ENCODE data around the gene CERT1. TPM values are rescaled to one million over a fixed set of nuclear protein-coding genes. Genes with fewer than 3 reads are reported as not detected.

Gene CERT1
- total and polyA plus RNA-seq, 2 donors (not counting 3 experiments of a cell fraction or from before 2014, with no cell fraction given): 8.0 to 21.3 TPM

DNA sequence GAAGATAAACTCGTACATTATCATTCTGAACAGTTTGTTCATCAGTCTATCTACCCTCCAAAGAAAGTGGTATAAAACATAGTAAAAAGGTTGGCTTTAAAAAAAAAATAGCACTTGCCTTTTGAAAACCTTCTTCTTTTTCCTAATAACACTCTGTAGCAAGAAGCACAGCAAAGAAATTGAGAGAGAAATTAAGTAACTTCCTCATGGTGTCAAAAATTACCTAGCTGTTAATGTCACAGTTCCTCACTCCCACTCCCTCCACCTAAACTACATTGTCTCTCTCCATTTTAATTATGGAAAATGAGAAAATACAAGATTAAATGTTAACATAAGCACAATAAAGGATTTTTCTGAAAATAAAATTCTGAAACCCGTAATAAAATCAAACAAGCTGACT lies 72.2 kb downstream of the CERT1 start:
- intact Hi-C loops (cut with micrococcal nuclease): loop anchor here (10.0 kb wide), 1 partner anchor 246 kb away; no protein-coding TSS in a partner anchor
- peaks cover 2% of the 10 kb centered on the region for H3K79me2 ChIP-seq (ENCODE audit: control insufficient read depth, insufficient read depth, low read length)
- ChIA-PET CTCF (interaction anchor here (1.2 to 1.7 kb wide), 2 partner anchors 8 to 13 kb away, joined by 3 to 4 read pairs; no protein-coding TSS in a partner anchor), POLR2A (no interaction called here)
- no peak overlapping the region for H3K9ac ChIP-seq (replicated peaks; ENCODE audit: extremely low read depth, insufficient read depth, low read length)
- H2AFZ ChIP-seq (ENCODE audit: low read depth, low read length): no peak overlapping the region
- H3K4me3 ChIP-seq (replicated peaks in 1 of 3; ENCODE audit: insufficient read depth in 1 of 3, low read depth in 1 of 3, low read length in 3 of 3): no peak overlapping the region
- H4K20me1 ChIP-seq (replicated peaks; ENCODE audit: control insufficient read depth, extremely low read depth, insufficient read depth, low read length): no peaks in the 10 kb centered on the region
- no peaks in the 10 kb centered on the region for H3K4me1 ChIP-seq (ENCODE audit: control insufficient read depth, extremely low read depth, insufficient read depth, low read length)
- no TSS peak for BruUV-seq (replicated peaks)
- DNase-seq (ENCODE audit: low read depth, low spot score): no peak
- no peaks in the 10 kb centered on the region for H3K27me3 ChIP-seq (ENCODE audit: control insufficient read depth in 2 of 2, insufficient read depth in 2 of 2, low read length in 2 of 2)
- TF ChIP-seq EZH2 (IDR thresholded peaks at IDR 0.05; ENCODE audit: borderline replicate concordance, low read depth, low read length, severe bottlenecking) (no peak), POLR2A (IDR thresholded peaks at IDR 0.05; ENCODE audit: low read depth, low read length) (no peak)
- TF ChIP-seq, protein P1, sequence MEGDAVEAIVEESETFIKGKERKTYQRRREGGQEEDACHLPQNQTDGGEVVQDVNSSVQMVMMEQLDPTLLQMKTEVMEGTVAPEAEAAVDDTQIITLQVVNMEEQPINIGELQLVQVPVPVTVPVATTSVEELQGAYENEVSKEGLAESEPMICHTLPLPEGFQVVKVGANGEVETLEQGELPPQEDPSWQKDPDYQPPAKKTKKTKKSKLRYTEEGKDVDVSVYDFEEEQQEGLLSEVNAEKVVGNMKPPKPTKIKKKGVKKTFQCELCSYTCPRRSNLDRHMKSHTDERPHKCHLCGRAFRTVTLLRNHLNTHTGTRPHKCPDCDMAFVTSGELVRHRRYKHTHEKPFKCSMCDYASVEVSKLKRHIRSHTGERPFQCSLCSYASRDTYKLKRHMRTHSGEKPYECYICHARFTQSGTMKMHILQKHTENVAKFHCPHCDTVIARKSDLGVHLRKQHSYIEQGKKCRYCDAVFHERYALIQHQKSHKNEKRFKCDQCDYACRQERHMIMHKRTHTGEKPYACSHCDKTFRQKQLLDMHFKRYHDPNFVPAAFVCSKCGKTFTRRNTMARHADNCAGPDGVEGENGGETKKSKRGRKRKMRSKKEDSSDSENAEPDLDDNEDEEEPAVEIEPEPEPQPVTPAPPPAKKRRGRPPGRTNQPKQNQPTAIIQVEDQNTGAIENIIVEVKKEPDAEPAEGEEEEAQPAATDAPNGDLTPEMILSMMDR (IDR thresholded peaks at IDR 0.05; ENCODE audit: extremely low read depth in 1 of 2, insufficient read depth in 1 of 2, low read depth in 1 of 2, low read length in 2 of 2): no peak
- H3K27ac ChIP-seq (ENCODE audit: insufficient read depth, low read depth, low read length): no peak overlapping the region
- dilution Hi-C loops (cut with MboI; ENCODE audit: extremely low pct_ligation_motif_present, low sequenced_read_pairs): no loop called here
- no peak overlapping the region for H3K4me2 ChIP-seq (ENCODE audit: insufficient read depth, low read length)
- FAIRE-seq: no peak
- no peaks in the 10 kb centered on the region for H3K9me3 ChIP-seq (replicated peaks; ENCODE audit: control insufficient read depth, insufficient read depth, low read length)
- no peaks in the 10 kb centered on the region for H3K9me1 ChIP-seq (replicated peaks; ENCODE audit: control insufficient read depth, extremely low read depth, insufficient read depth, low read length)
- H3K36me3 ChIP-seq (ENCODE audit: control insufficient read depth in 2 of 2, extremely low read depth in 1 of 2, insufficient read depth in 2 of 2, low read length in 2 of 2): no peaks in the 10 kb centered on the region

DNA sequence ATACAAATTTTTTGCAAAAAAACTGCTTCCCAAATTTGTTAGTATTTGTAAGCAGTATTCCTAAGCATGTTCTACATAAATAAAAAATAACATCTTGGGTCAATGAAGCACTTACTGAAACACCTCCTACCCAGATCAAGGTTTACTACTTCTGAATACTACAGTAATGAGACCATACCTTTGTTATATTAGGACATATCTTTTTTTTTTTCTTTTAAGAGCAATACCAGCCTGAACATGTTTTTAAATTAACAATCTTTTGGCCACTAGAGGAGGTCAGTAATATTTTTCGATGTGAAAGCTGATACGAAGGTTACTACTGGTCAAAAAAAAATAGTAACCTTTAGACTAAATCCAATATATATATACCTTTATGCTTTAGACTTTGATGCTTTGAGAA lies 72.7 kb downstream of the CERT1 start:
- Histone ChIP-seq H3K9me1 (replicated peaks; ENCODE audit: control insufficient read depth, extremely low read depth, insufficient read depth, low read length) (no peaks in the 10 kb centered on the region), H3K4me3 (replicated peaks in 1 of 3; ENCODE audit: insufficient read depth in 1 of 3, low read depth in 1 of 3, low read length in 3 of 3) (no peak overlapping the region), H3K9me3 (replicated peaks; ENCODE audit: control insufficient read depth, insufficient read depth, low read length) (no peaks in the 10 kb centered on the region), H3K4me2 (ENCODE audit: insufficient read depth, low read length) (no peak overlapping the region), H3K9ac (replicated peaks; ENCODE audit: extremely low read depth, insufficient read depth, low read length) (no peak overlapping the region), H3K27me3 (ENCODE audit: control insufficient read depth in 2 of 2, insufficient read depth in 2 of 2, low read length in 2 of 2) (no peaks in the 10 kb centered on the region), H3K79me2 (ENCODE audit: control insufficient read depth, insufficient read depth, low read length) (peaks cover 2% of the 10 kb centered on the region), H3K4me1 (ENCODE audit: control insufficient read depth, extremely low read depth, insufficient read depth, low read length) (no peaks in the 10 kb centered on the region), H4K20me1 (replicated peaks; ENCODE audit: control insufficient read depth, extremely low read depth, insufficient read depth, low read length) (no peaks in the 10 kb centered on the region), H2AFZ (ENCODE audit: low read depth, low read length) (no peak overlapping the region), H3K27ac (ENCODE audit: insufficient read depth, low read depth, low read length) (no peak overlapping the region), H3K36me3 (ENCODE audit: control insufficient read depth in 2 of 2, extremely low read depth in 1 of 2, insufficient read depth in 2 of 2, low read length in 2 of 2) (no peaks in the 10 kb centered on the region)
- FAIRE-seq: no peak
- intact Hi-C loops (cut with micrococcal nuclease) (loop anchor here (10.0 kb wide), 1 partner anchor 246 kb away; no protein-coding TSS in a partner anchor), dilution Hi-C loops (cut with MboI; ENCODE audit: extremely low pct_ligation_motif_present, low sequenced_read_pairs) (no loop called here)
- POLR2A ChIA-PET: no interaction called here
- no TSS peak for BruUV-seq (replicated peaks)
- DNase-seq (ENCODE audit: low read depth, low spot score): no peak
- TF ChIP-seq FOS (IDR thresholded peaks at IDR 0.05; ENCODE audit: borderline replicate concordance, insufficient read depth, low read length): no peak
- TF ChIP-seq POLR2A (IDR thresholded peaks at IDR 0.05; ENCODE audit: low read depth, low read length): no peak
- no peak for TF ChIP-seq GATA2 (IDR thresholded peaks at IDR 0.05; ENCODE audit: insufficient read depth, insufficient read length, low read depth, low read length)
- no peak for TF ChIP-seq POLR2AphosphoS5 (IDR thresholded peaks at IDR 0.05; ENCODE audit: insufficient read depth, low read depth, low read length)
- TF ChIP-seq JUN (IDR thresholded peaks at IDR 0.05; ENCODE audit: borderline replicate concordance, insufficient read depth, insufficient read length, low read depth): no peak
- TF ChIP-seq EZH2 (IDR thresholded peaks at IDR 0.05; ENCODE audit: borderline replicate concordance, low read depth, low read length, severe bottlenecking): no peak
- no peak for TF ChIP-seq MYC (IDR thresholded peaks at IDR 0.05; ENCODE audit: low read depth, low read length)
- TF ChIP-seq, protein P2, sequence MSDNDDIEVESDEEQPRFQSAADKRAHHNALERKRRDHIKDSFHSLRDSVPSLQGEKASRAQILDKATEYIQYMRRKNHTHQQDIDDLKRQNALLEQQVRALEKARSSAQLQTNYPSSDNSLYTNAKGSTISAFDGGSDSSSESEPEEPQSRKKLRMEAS (IDR thresholded peaks at IDR 0.05; ENCODE audit: insufficient read depth, insufficient read length): no peak
- TF ChIP-seq, protein P1 (IDR thresholded peaks at IDR 0.05; ENCODE audit: extremely low read depth in 1 of 2, insufficient read depth in 1 of 2, low read depth in 1 of 2, low read length in 2 of 2): no peak
- CTCF ChIA-PET: interaction anchor here (1.7 kb wide), 1 partner anchor 13 kb away, joined by 4 read pairs; no protein-coding TSS in a partner anchor

All from endothelial cell of umbilical vein (primary cell).